H9 (cell line): ENCODE results near the gene RAI1. TPM values are rescaled to one million over a fixed set of nuclear protein-coding genes. Genes with fewer than 3 reads are reported as not detected.

ENCODE experiments used
- DNase-seq: peaks from one replicate; pipeline ENCODE4 v3.0.0-alpha.2; 2017
- H2AFZ ChIP-seq: one replicate; pipeline ENCODE4 v1.6.1; 2013; ENCODE audit warnings: mild to moderate bottlenecking, low read length, control low read depth, moderate library complexity
- H2AK5ac ChIP-seq: 2 replicates; pipeline ENCODE4 v1.6.1; 2013; ENCODE audit warnings: low read length, control low read depth, mixed read lengths; ENCODE audit not compliant: insufficient read length
- H2BK120ac ChIP-seq: one replicate; pipeline ENCODE4 v1.6.1; 2013; ENCODE audit warnings: low read depth, mild to moderate bottlenecking, low read length, control low read depth, inconsistent platforms; ENCODE audit not compliant: poor library complexity, severe bottlenecking
- H2BK12ac ChIP-seq: 2 replicates; pipeline ENCODE4 v1.6.1; 2013; ENCODE audit warnings: low read length, control low read depth, mixed read lengths, low read depth; ENCODE audit not compliant: insufficient read length
- H2BK15ac ChIP-seq: 2 replicates; pipeline ENCODE4 v1.6.1; 2013; ENCODE audit warnings: low read depth, low read length, control low read depth
- H2BK20ac ChIP-seq: one replicate; pipeline ENCODE4 v1.6.1; 2013; ENCODE audit warnings: low read depth, mild to moderate bottlenecking, low read length, control low read depth, inconsistent platforms; ENCODE audit not compliant: poor library complexity, severe bottlenecking
- H2BK5ac ChIP-seq: 2 replicates; pipeline ENCODE4 v1.6.1; 2013; ENCODE audit warnings: low read length, control low read depth, mixed read lengths; ENCODE audit not compliant: insufficient read length
- H3K14ac ChIP-seq: 2 replicates; pipeline ENCODE4 v1.6.1; 2013; ENCODE audit warnings: low read length, control low read depth; ENCODE audit not compliant: insufficient read depth
- H3K18ac ChIP-seq: 2 replicates; pipeline ENCODE4 v1.6.1; 2013; ENCODE audit warnings: low read depth, mild to moderate bottlenecking, mixed read lengths, low read length, control low read depth; ENCODE audit not compliant: insufficient read length
- H3K23ac ChIP-seq: 2 replicates; pipeline ENCODE4 v1.6.1; 2013; ENCODE audit warnings: low read length, control low read depth, mixed read lengths, low read depth; ENCODE audit not compliant: insufficient read length
- H3K23me2 ChIP-seq: 2 replicates; pipeline ENCODE4 v1.6.1; 2013; ENCODE audit warnings: low read depth, mild to moderate bottlenecking, mixed read lengths, low read length, control low read depth; ENCODE audit not compliant: insufficient read length, poor library complexity, severe bottlenecking
- H3K27ac ChIP-seq: 2 replicates; pipeline ENCODE4 v1.5.1; 2013; ENCODE audit warnings: low read length, control low read depth, mixed read lengths, low read depth; ENCODE audit not compliant: insufficient read length
- H3K27me3 ChIP-seq: 2 replicates; pipeline ENCODE4 v1.6.1; 2013; ENCODE audit warnings: low read length, control low read depth, inconsistent platforms; ENCODE audit not compliant: insufficient read depth
- H3K4ac ChIP-seq: 2 replicates; pipeline ENCODE4 v1.6.1; 2013; ENCODE audit warnings: low read depth, mild to moderate bottlenecking, control low read depth, inconsistent platforms, low read length, moderate library complexity
- H3K4me1 ChIP-seq: 2 replicates; pipeline ENCODE4 v1.6.1; 2013; ENCODE audit warnings: low read length, control low read depth, inconsistent platforms; ENCODE audit not compliant: insufficient read depth
- H3K4me2 ChIP-seq: 2 replicates; pipeline ENCODE4 v1.6.1; 2013; ENCODE audit warnings: low read length, control low read depth, mixed read lengths; ENCODE audit not compliant: insufficient read length, insufficient read depth
- H3K56ac ChIP-seq: 2 replicates; pipeline ENCODE4 v1.6.1; 2013; ENCODE audit warnings: low read depth, mild to moderate bottlenecking, mixed read lengths, low read length, control low read depth; ENCODE audit not compliant: insufficient read length
- H3K79me1 ChIP-seq: 2 replicates; pipeline ENCODE4 v1.6.1; 2013; ENCODE audit warnings: low read depth, mild to moderate bottlenecking, moderate library complexity, low read length, control low read depth, inconsistent platforms; ENCODE audit not compliant: insufficient read depth, poor library complexity, severe bottlenecking
- H3K79me2 ChIP-seq: 2 replicates; pipeline ENCODE4 v1.6.1; 2013; ENCODE audit warnings: low read length, control low read depth, inconsistent platforms; ENCODE audit not compliant: insufficient read depth
- H3K9ac ChIP-seq: 2 replicates; pipeline ENCODE4 v1.6.1; 2013; ENCODE audit warnings: low read length, control low read depth, mixed read lengths; ENCODE audit not compliant: insufficient read length; ENCODE audit errors: extremely low read depth
- H3K9me3 ChIP-seq: one replicate; pipeline ENCODE4 v1.6.1; 2013; ENCODE audit warnings: low read depth, low read length, inconsistent platforms; ENCODE audit not compliant: control insufficient read depth
- H3T11ph ChIP-seq: one replicate; pipeline ENCODE4 v1.6.1; 2013; ENCODE audit warnings: mild to moderate bottlenecking, low read length, control low read depth, inconsistent platforms
- H4K20me1 ChIP-seq: one replicate; pipeline ENCODE4 v1.6.1; 2013; ENCODE audit not compliant: control insufficient read depth, insufficient read length, insufficient read depth
- H4K5ac ChIP-seq: 2 replicates; pipeline ENCODE4 v1.6.1; 2013; ENCODE audit warnings: low read depth, mild to moderate bottlenecking, mixed read lengths, low read length, control low read depth; ENCODE audit not compliant: insufficient read length
- H4K8ac ChIP-seq: replicated peaks from 2 replicates; pipeline ENCODE4 v1.6.1; 2013; ENCODE audit warnings: low read length, control low read depth, mixed read lengths, low read depth; ENCODE audit not compliant: insufficient read length
- H4K91ac ChIP-seq: 2 replicates; pipeline ENCODE4 v1.6.1; 2013; ENCODE audit warnings: low read depth, mild to moderate bottlenecking, moderate library complexity, mixed read lengths, low read length, control low read depth; ENCODE audit not compliant: insufficient read length
- H3K27ac Mint-ChIP-seq, 3 experiments: 2 replicates in 2 of 3; 3 replicates in 1 of 3; pipeline ENCODE4 v1.8.0; 2020 to 2021; ENCODE audit warnings: mixed read lengths in 3 of 3, mild to moderate bottlenecking in 1 of 3, moderate library complexity in 1 of 3
- H3K27me3 Mint-ChIP-seq: 2 replicates; pipeline ENCODE4 v1.8.0; 2021; ENCODE audit warnings: low read depth, mild to moderate bottlenecking, moderate library complexity, mixed read lengths
- H3K36me3 Mint-ChIP-seq, 3 experiments: 2 replicates in 2 of 3; 3 replicates in 1 of 3; pipeline ENCODE4 v1.8.0; 2020 to 2021; ENCODE audit warnings: low read depth in 3 of 3, mixed read lengths in 3 of 3; ENCODE audit not compliant: insufficient read depth in 1 of 3
- H3K4me1 Mint-ChIP-seq, 2 experiments: 2 replicates each; pipeline ENCODE4 v1.8.0; 2020; ENCODE audit warnings: mixed read lengths in 2 of 2
- H3K4me3 Mint-ChIP-seq, 2 experiments: 2 replicates in 1 of 2; 3 replicates in 1 of 2; pipeline ENCODE4 v1.8.0; 2020 to 2021; ENCODE audit warnings: mild to moderate bottlenecking in 2 of 2, mixed read lengths in 2 of 2, moderate library complexity in 1 of 2
- H3K9me3 Mint-ChIP-seq, 2 experiments: 2 replicates in 1 of 2; 3 replicates in 1 of 2; pipeline ENCODE4 v1.8.0; 2020; ENCODE audit warnings: mild to moderate bottlenecking in 2 of 2, mixed read lengths in 2 of 2, moderate library complexity in 1 of 2
- CTCF ChIP-seq: fragments of 200-600 bp; sonication (generic); conservative IDR thresholded peaks from 3 replicates; pipeline ENCODE4 v1.8.0; 2021; ENCODE audit warnings: antibody characterized with exemption, mild to moderate bottlenecking
- WGBS: extraction: QIAGEN DNeasy Blood & Tissue Kit; methylation state at CpG from one replicate; pipeline ENCODE4 v1.1.7; 2013; ENCODE audit warnings: missing lambda C conversion rate, low lambda C conversion rate, mixed read lengths; ENCODE audit not compliant: insufficient read length; ENCODE audit errors: extremely low coverage; 5-methylcytosine and 5-hydroxymethylcytosine counted together
- total RNA-seq: library from RNA; stranded (reverse); gene quantifications from 2 replicates; pipeline ENCODE4 v1.2.1, GENCODE V29; 2021

The RAI1 gene
- total RNA-seq, 1 experiment from 2014 or later: 1.5 TPM

- Histone ChIP-seq H3K56ac (no peak overlapping the region), H2BK5ac (no peak overlapping the region), H3K27me3 (no peaks in the 10 kb centered on the region; the same call in 1 of the 2 replicates), H4K8ac (no peak overlapping the region), H3K23me2 (peaks cover 20% of the 10 kb centered on the region), H2BK12ac (no peak overlapping the region), H3K9me3 (no peaks in the 10 kb centered on the region), H3K4me1 (peaks cover under 1% of the 10 kb centered on the region; the same call in 1 of the 2 replicates), H4K5ac (no peak overlapping the region), H2BK120ac (no peak overlapping the region), H3K23ac (no peak overlapping the region), H3K79me1 (no peaks in the 10 kb centered on the region), H3K4ac (no peak overlapping the region), H3K9ac (no peak overlapping the region), H4K20me1 (peaks cover 4% of the 10 kb centered on the region), H2AFZ (no peak overlapping the region), H4K91ac (no peak overlapping the region), H3K14ac (no peak overlapping the region), H2BK15ac (no peak overlapping the region), H3K4me2 (no peak overlapping the region), H3K18ac (no peak overlapping the region), H2BK20ac (no peak overlapping the region), H3K79me2 (no peaks in the 10 kb centered on the region), H3K27ac (no peak overlapping the region), H3T11ph (no peak overlapping the region), H2AK5ac (no peak overlapping the region)
- peaks cover 73% of the 10 kb centered on the region for H3K27me3 Mint-ChIP-seq
- no CpG with 5 or more reads among the region's 2 CpGs for WGBS
- no peak for TF ChIP-seq CTCF
- H3K4me1 Mint-ChIP-seq: peaks cover 33 to 63% of the 10 kb centered on the region in 2 experiments
- H3K9me3 Mint-ChIP-seq: no peaks in the 10 kb centered on the region; a peak in 1 of 5 replicates
- H3K36me3 Mint-ChIP-seq: no peaks in the 10 kb centered on the region; a peak in 1 of 7 replicates
- H3K27ac Mint-ChIP-seq: peak overlapping the region in 1 of 3 experiments; percentile 87; a peak in 2 of 7 replicates
- DNase-seq: no peak
- no peak overlapping the region for H3K4me3 Mint-ChIP-seq
Observed at GRCh38 chr17:17786998-17787397, 105.7 kb downstream of the RAI1 start.
